Fibroblast of mammary gland (primary cell): ENCODE measurements around the gene RASGRP1.

Source experiments
- DNase-seq: peaks from one replicate; pipeline ENCODE4 v3.0.0-alpha.2; 2010; ENCODE audit warnings: low read depth
- H3K4me3 ChIP-seq: 2 replicates; pipeline ENCODE4 v1.5.1; 2011; ENCODE audit warnings: low read depth, mild to moderate bottlenecking, low read length, moderate library complexity; ENCODE audit not compliant: control insufficient read depth
- CTCF ChIP-seq: conservative IDR thresholded peaks from 2 replicates; pipeline ENCODE4 v1.5.1; 2011; ENCODE audit warnings: low read depth, low read length, inconsistent platforms; ENCODE audit not compliant: control insufficient read depth, insufficient read depth

Gene RASGRP1

GRCh38 chr15:38504680-38505467 is 59.7 kb downstream of the RASGRP1 start:
- H3K4me3 ChIP-seq = no peak overlapping the region
- DNase-seq = no peak

GRCh38 chr15:38503496-38503895 is 61.1 kb downstream of the RASGRP1 start:
- DNase-seq = no peak
- no peak for TF ChIP-seq CTCF
- no peak overlapping the region for H3K4me3 ChIP-seq

More at GRCh38 chr15:38504680-38505467, 59.7 kb downstream of the RASGRP1 start:
- TF ChIP-seq CTCF = no peak

GRCh38 chr15:38499651-38500050 is 65.0 kb downstream of the RASGRP1 start:
- DNase-seq = no peak
- TF ChIP-seq CTCF = no peak
- H3K4me3 ChIP-seq = no peak overlapping the region

- TF ChIP-seq CTCF = peak; percentile 8
- DNase-seq = no peak
- no peak overlapping the region for H3K4me3 ChIP-seq
Observed at GRCh38 chr15:38496151-38496550, 68.5 kb downstream of the RASGRP1 start.

GRCh38 chr15:38490242-38490922 is 74.2 kb downstream of the RASGRP1 start:
- DNase-seq = no peak
- no peak for TF ChIP-seq CTCF
- H3K4me3 ChIP-seq = no peak overlapping the region

GRCh38 chr15:38487378-38487777 is 77.2 kb downstream of the RASGRP1 start:
- no peak for TF ChIP-seq CTCF
- no peak for DNase-seq
- no peak overlapping the region for H3K4me3 ChIP-seq
